GM10248 (cell line): ENCODE measurements around the gene PYGO2.

Experiments used
- CTCF ChIA-PET: fragments of 300-600 bp; sonication (Branson Sonifier 250); formaldehyde crosslinking; extraction: SDS; loops from one replicate; lab custom pipeline; 2021; ENCODE audit warnings: antibody characterized with exemption; lab: Yijun Ruan, JAX
- POLR2A ChIA-PET: fragments of 350-650 bp; sonication (Branson Sonifier 250); formaldehyde crosslinking; extraction: SDS; loops from one replicate; lab custom pipeline; 2020; ENCODE audit warnings: antibody characterized with exemption; lab: Yijun Ruan, JAX
- DNase-seq: peaks from one replicate; pipeline ENCODE4 v3.0.0; 2012; ENCODE audit errors: extremely low spot score
- CTCF ChIP-seq: IDR thresholded peaks from 2 replicates; pipeline ENCODE4 v1.5.1; 2012; ENCODE audit warnings: mild to moderate bottlenecking, low read depth; ENCODE audit errors: extremely low read depth, missing control alignments, control extremely low read depth

Gene PYGO2

GRCh38 chr1:155000726-155001424 lies 39.3 kb upstream of the PYGO2 start:
- DNase-seq = peak; percentile 83
- no peak for TF ChIP-seq CTCF
- CTCF ChIA-PET = interaction anchor here (0.8 to 13.3 kb wide), 9 partner anchors 7 to 84 kb away, joined by 3 to 175 read pairs (median 7); partner anchors contain the start of genes FLAD1, PBXIP1 and PYGO2
- POLR2A ChIA-PET = interaction anchor here (0.8 to 1.7 kb wide), 6 partner anchors 20 to 138 kb away, joined by 3 to 4 read pairs (median 4); partner anchors contain the start of genes ADAM15 and SHC1

- TF ChIP-seq CTCF = no peak
- no peak for DNase-seq
- ChIA-PET CTCF (interaction anchor here (0.7 to 13.3 kb wide), 17 partner anchors 8 to 239 kb away, joined by 3 to 175 read pairs (median 6); partner anchors contain the start of genes CKS1B, FLAD1 and PBXIP1), POLR2A (interaction anchor here (0.9 to 1.7 kb wide), 3 partner anchors 19 to 134 kb away, joined by 3 to 4 read pairs (median 4); partner anchors contain the start of gene SHC1)
Observed at GRCh38 chr1:155000411-155000725, 38.8 kb upstream of the PYGO2 start.

GRCh38 chr1:154999571-155000410 lies 38.2 kb upstream of the PYGO2 start:
- DNase-seq = peak; percentile 74
- ChIA-PET CTCF (interaction anchor here (0.6 to 13.3 kb wide), 28 partner anchors 8 to 520 kb away, joined by 3 to 175 read pairs (median 5); partner anchors contain the start of genes ADAM15, CKS1B, FLAD1 and PBXIP1), POLR2A (interaction anchor here (0.9 to 1.7 kb wide), 4 partner anchors 12 to 133 kb away, joined by 3 to 4 read pairs (median 4); partner anchors contain the start of gene SHC1)
- TF ChIP-seq CTCF = peak; percentile 6

DNA sequence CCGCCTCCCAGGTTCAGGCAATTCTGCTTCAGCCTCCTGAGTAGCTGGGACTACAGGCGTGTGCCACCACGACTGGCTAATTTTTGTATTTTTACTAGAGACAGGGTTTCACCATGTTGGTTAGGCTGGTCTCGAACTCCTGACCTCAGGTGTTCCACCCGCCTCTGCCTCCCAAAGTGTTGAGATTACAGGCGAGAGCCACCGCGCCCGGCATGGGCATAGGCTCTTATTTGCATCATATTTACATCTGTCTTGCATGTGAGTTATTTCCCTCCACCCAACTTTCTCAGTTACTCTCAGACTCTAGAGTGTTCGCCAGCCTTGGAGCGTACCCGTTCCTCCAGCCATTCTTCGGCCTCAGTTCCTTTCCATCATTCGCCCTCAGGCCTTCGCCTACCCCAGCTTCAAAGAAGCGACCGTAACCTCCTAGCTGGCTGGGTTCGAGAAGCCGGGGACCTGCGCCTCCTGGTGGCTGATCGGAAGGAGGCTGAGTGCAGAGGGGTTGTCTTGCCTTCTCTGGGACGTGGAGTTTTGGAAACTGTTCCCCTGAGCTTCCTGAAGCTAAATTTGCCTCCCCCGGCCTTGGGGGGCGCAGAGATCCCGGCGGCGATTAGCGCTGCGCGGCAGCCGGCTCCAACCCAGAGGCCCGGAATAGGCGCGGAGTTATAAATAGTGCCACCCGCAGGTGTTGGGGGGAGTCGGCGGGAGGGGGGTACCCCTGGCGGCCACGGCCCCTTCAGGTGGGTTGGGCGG lies 37.4 kb upstream of the PYGO2 start:
- POLR2A ChIA-PET = interaction anchor here (0.6 to 1.7 kb wide), 3 partner anchors 11 to 39 kb away, joined by 3 to 4 read pairs (median 3); partner anchors contain the start of gene SHC1

DNA sequence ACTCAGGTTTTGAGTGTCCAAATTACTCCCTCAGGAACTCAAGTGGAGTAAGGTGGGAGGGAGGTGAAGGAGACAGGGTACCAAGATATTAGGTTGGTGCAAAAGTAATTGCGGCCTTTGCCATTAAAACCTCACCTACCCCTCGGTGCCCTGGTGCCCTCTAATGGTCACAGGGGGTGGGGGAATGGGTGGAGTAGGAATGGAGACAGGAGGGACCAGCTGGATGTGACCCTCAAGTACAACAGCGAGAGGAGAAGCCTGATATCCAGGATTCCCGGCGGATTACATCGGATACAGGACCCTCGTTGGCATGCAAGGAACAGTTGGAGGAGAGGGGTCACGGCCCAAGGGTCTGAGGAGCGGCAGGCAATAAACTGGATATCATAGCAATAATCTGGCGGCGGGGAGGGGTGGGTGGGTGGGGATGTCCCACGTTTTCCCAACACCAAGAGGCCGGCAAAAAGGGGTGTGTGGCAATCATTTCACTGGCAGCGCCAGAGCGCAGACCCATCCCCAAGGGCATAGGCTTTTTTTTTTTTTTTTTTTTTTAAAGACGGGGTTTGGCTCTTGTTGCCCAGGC lies 36.7 kb upstream of the PYGO2 start:
- ChIA-PET CTCF (interaction anchor here (0.8 to 13.3 kb wide), 19 partner anchors 10 to 517 kb away, joined by 3 to 175 read pairs (median 5); partner anchors contain the start of genes ADAM15, CKS1B, FLAD1 and PBXIP1), POLR2A (interaction anchor here (0.6 to 1.1 kb wide), 2 partner anchors 10 to 38 kb away, joined by 3 read pairs; no protein-coding TSS in a partner anchor)
- peak; percentile 23 for TF ChIP-seq CTCF
- no peak for DNase-seq

More for the DNA sequence above, 37.4 kb upstream of the PYGO2 start:
- DNase-seq = peak; percentile 81
- CTCF ChIA-PET = interaction anchor here (0.6 to 13.3 kb wide), 26 partner anchors 9 to 519 kb away, joined by 3 to 175 read pairs (median 5); partner anchors contain the start of genes ADAM15, CKS1B, FLAD1 and PBXIP1
- TF ChIP-seq CTCF = peak; percentile 89
